ENCODE results near the gene S100A8.

- TF ChIP-seq CTCF (IDR thresholded peaks at IDR 0.05) = peak in 2 of 4 experiments; percentile 8 to 13
- no peak for TF ChIP-seq POLR2AphosphoS5 (IDR thresholded peaks at IDR 0.05)
- no peak for TF ChIP-seq POLR2A (IDR thresholded peaks at IDR 0.05)
These were observed 35.3 kb downstream of the S100A8 start for GRCh38 chr1:153355445-153356071.
